Measurements from ENCODE around the gene GFPT2.
A peak's percentile ranks its signal among the peaks of the same experiment; 100 is the strongest.

GFPT2 gene

GRCh38 chr5:180326989-180327565 is 26.1 kb downstream of the GFPT2 start:
- Histone ChIP-seq H3K36me3 (ENCODE audit: control insufficient read depth in 1 of 2, insufficient read depth in 2 of 2, low read depth in 1 of 2, low read length in 2 of 2) (peaks cover 28 to 80% of the 10 kb centered on the region in 2 experiments), H2BK12ac (ENCODE audit: low read length in 2 of 2) (no peak overlapping the region), H3K9ac (ENCODE audit: low read length) (no peak overlapping the region), H3K4me1 (ENCODE audit: control insufficient read depth, insufficient read depth, low read depth, low read length) (peaks cover 45% of the 10 kb centered on the region), H2BK15ac (ENCODE audit: low read depth, poor library complexity, severe bottlenecking) (no peak overlapping the region), H3K14ac (ENCODE audit: low read length in 2 of 2) (no peak overlapping the region), H3K23ac (ENCODE audit: low read length in 2 of 2) (peak overlapping the region in 1 of 2 experiments; percentile 15), H2BK5ac (ENCODE audit: low read depth, low read length, poor library complexity, severe bottlenecking) (no peak overlapping the region), H3K9me3 (ENCODE audit: control insufficient read depth, low read length) (no peaks in the 10 kb centered on the region), H3K27ac (ENCODE audit: low read length, poor library complexity, severe bottlenecking) (no peak overlapping the region), H3K4me3 (ENCODE audit: insufficient read depth in 1 of 2, low read depth in 1 of 2, low read length in 2 of 2) (peak overlapping the region in 1 of 2 experiments; percentile 29), H2BK120ac (ENCODE audit: low read depth, low read length) (no peak overlapping the region), H3K4ac (ENCODE audit: low read depth in 1 of 2, low read length in 2 of 2) (no peak overlapping the region), H4K8ac (ENCODE audit: low read length) (peak overlapping the region; percentile 79), H2AFZ (ENCODE audit: low read depth, low read length) (no peak overlapping the region), H3K27me3 (ENCODE audit: control insufficient read depth in 1 of 2, insufficient read depth in 1 of 2, low read length in 2 of 2) (no peaks in the 10 kb centered on the region), H3K4me2 (ENCODE audit: low read length, poor library complexity, severe bottlenecking) (peak overlapping the region; percentile 4), H3K79me1 (replicated peaks; ENCODE audit: low read length, poor library complexity, severe bottlenecking) (peaks cover 10% of the 10 kb centered on the region), H2AK5ac (ENCODE audit: low read length, severe bottlenecking) (peak overlapping the region; percentile 72), H3K18ac (ENCODE audit: low read depth in 1 of 2, low read length in 2 of 2) (no peak overlapping the region), H4K91ac (ENCODE audit: low read length) (peak overlapping the region; percentile 36)
- no peak for DNase-seq
- 95% methylated on average over 10 of the region's 10 CpGs for WGBS

- no peak overlapping the region for H3K4ac ChIP-seq (ENCODE audit: low read depth in 1 of 2, low read length in 2 of 2)
- no peak overlapping the region for H2AFZ ChIP-seq (ENCODE audit: low read depth, low read length)
- H2BK120ac ChIP-seq (ENCODE audit: low read depth, low read length), result no peak overlapping the region
- no peak overlapping the region for H4K8ac ChIP-seq (ENCODE audit: low read length)
- WGBS, result 94% methylated on average over 8 of the region's 8 CpGs
- no peak overlapping the region for H2BK5ac ChIP-seq (ENCODE audit: low read depth, low read length, poor library complexity, severe bottlenecking)
- H4K91ac ChIP-seq (ENCODE audit: low read length), result no peak overlapping the region
- no peak overlapping the region for H3K4me2 ChIP-seq (ENCODE audit: low read length, poor library complexity, severe bottlenecking)
- no peaks in the 10 kb centered on the region for H3K9me3 ChIP-seq (ENCODE audit: control insufficient read depth, low read length)
- H3K79me1 ChIP-seq (replicated peaks; ENCODE audit: low read length, poor library complexity, severe bottlenecking), result peaks cover 11% of the 10 kb centered on the region
- H2BK12ac ChIP-seq (ENCODE audit: low read length in 2 of 2), result no peak overlapping the region
- no peaks in the 10 kb centered on the region for H3K27me3 ChIP-seq (ENCODE audit: control insufficient read depth in 1 of 2, insufficient read depth in 1 of 2, low read length in 2 of 2)
- peaks cover 31% of the 10 kb centered on the region for H3K4me1 ChIP-seq (ENCODE audit: control insufficient read depth, insufficient read depth, low read depth, low read length)
- no peak for DNase-seq
- no peak overlapping the region for H3K23ac ChIP-seq (ENCODE audit: low read length in 2 of 2)
- peak overlapping the region; percentile 27 for H3K27ac ChIP-seq (ENCODE audit: low read length, poor library complexity, severe bottlenecking)
- no peak overlapping the region for H3K14ac ChIP-seq (ENCODE audit: low read length in 2 of 2)
- H3K36me3 ChIP-seq (ENCODE audit: control insufficient read depth in 1 of 2, insufficient read depth in 2 of 2, low read depth in 1 of 2, low read length in 2 of 2), result peaks cover 30 to 95% of the 10 kb centered on the region in 2 experiments
- H3K18ac ChIP-seq (ENCODE audit: low read depth in 1 of 2, low read length in 2 of 2), result no peak overlapping the region
- no peak overlapping the region for H2BK15ac ChIP-seq (ENCODE audit: low read depth, poor library complexity, severe bottlenecking)
- no peak overlapping the region for H3K9ac ChIP-seq (ENCODE audit: low read length)
- no peak overlapping the region for H2AK5ac ChIP-seq (ENCODE audit: low read length, severe bottlenecking)
- H3K4me3 ChIP-seq (ENCODE audit: insufficient read depth in 1 of 2, low read depth in 1 of 2, low read length in 2 of 2), result no peak overlapping the region
These were observed 28.6 kb downstream of the GFPT2 start for GRCh38 chr5:180324601-180324950.

GRCh38 chr5:180323941-180324600 is 29.1 kb downstream of the GFPT2 start:
- no peaks in the 10 kb centered on the region for H3K9me3 ChIP-seq (ENCODE audit: control insufficient read depth, low read length)
- peak overlapping the region; percentile 57 for H3K27ac ChIP-seq (ENCODE audit: low read length, poor library complexity, severe bottlenecking)
- no peak overlapping the region for H2BK15ac ChIP-seq (ENCODE audit: low read depth, poor library complexity, severe bottlenecking)
- no peak overlapping the region for H3K18ac ChIP-seq (ENCODE audit: low read depth in 1 of 2, low read length in 2 of 2)
- H4K8ac ChIP-seq (ENCODE audit: low read length), result no peak overlapping the region
- H3K14ac ChIP-seq (ENCODE audit: low read length in 2 of 2), result no peak overlapping the region
- 83% methylated on average over 11 of the region's 11 CpGs for whole genome bisulfite sequencing
- no peak overlapping the region for H3K4ac ChIP-seq (ENCODE audit: low read depth in 1 of 2, low read length in 2 of 2)
- H2BK12ac ChIP-seq (ENCODE audit: low read length in 2 of 2), result no peak overlapping the region
- peaks cover 30% of the 10 kb centered on the region for H3K4me1 ChIP-seq (ENCODE audit: control insufficient read depth, insufficient read depth, low read depth, low read length)
- H2BK5ac ChIP-seq (ENCODE audit: low read depth, low read length, poor library complexity, severe bottlenecking), result no peak overlapping the region
- no peak overlapping the region for H3K9ac ChIP-seq (ENCODE audit: low read length)
- H4K91ac ChIP-seq (ENCODE audit: low read length), result no peak overlapping the region
- H2BK120ac ChIP-seq (ENCODE audit: low read depth, low read length), result no peak overlapping the region
- peaks cover 9% of the 10 kb centered on the region for H3K79me1 ChIP-seq (replicated peaks; ENCODE audit: low read length, poor library complexity, severe bottlenecking)
- H3K4me3 ChIP-seq (ENCODE audit: insufficient read depth in 1 of 2, low read depth in 1 of 2, low read length in 2 of 2), result no peak overlapping the region
- H3K27me3 ChIP-seq (ENCODE audit: control insufficient read depth in 1 of 2, insufficient read depth in 1 of 2, low read length in 2 of 2), result no peaks in the 10 kb centered on the region
- H3K23ac ChIP-seq (ENCODE audit: low read length in 2 of 2), result no peak overlapping the region
- H2AFZ ChIP-seq (ENCODE audit: low read depth, low read length), result no peak overlapping the region
- H3K4me2 ChIP-seq (ENCODE audit: low read length, poor library complexity, severe bottlenecking), result no peak overlapping the region
- H2AK5ac ChIP-seq (ENCODE audit: low read length, severe bottlenecking), result no peak overlapping the region
- DNase-seq, result peak; percentile 45
- peaks cover 29 to 95% of the 10 kb centered on the region in 2 experiments for H3K36me3 ChIP-seq (ENCODE audit: control insufficient read depth in 1 of 2, insufficient read depth in 2 of 2, low read depth in 1 of 2, low read length in 2 of 2)

- Histone ChIP-seq H3K18ac (ENCODE audit: low read depth in 1 of 2, low read length in 2 of 2) (no peak overlapping the region), H2BK120ac (ENCODE audit: low read depth, low read length) (no peak overlapping the region), H2AK5ac (ENCODE audit: low read length, severe bottlenecking) (no peak overlapping the region), H3K14ac (ENCODE audit: low read length in 2 of 2) (no peak overlapping the region), H3K23ac (ENCODE audit: low read length in 2 of 2) (no peak overlapping the region), H3K4ac (ENCODE audit: low read depth in 1 of 2, low read length in 2 of 2) (no peak overlapping the region), H3K36me3 (ENCODE audit: control insufficient read depth in 1 of 2, insufficient read depth in 2 of 2, low read depth in 1 of 2, low read length in 2 of 2) (peaks cover 34 to 95% of the 10 kb centered on the region in 2 experiments), H3K79me1 (replicated peaks; ENCODE audit: low read length, poor library complexity, severe bottlenecking) (peaks cover 8% of the 10 kb centered on the region), H3K9ac (ENCODE audit: low read length) (no peak overlapping the region), H2BK15ac (ENCODE audit: low read depth, poor library complexity, severe bottlenecking) (no peak overlapping the region), H4K91ac (ENCODE audit: low read length) (no peak overlapping the region), H3K27ac (ENCODE audit: low read length, poor library complexity, severe bottlenecking) (no peak overlapping the region), H2BK12ac (ENCODE audit: low read length in 2 of 2) (no peak overlapping the region), H4K8ac (ENCODE audit: low read length) (peak overlapping the region; percentile 23), H2BK5ac (ENCODE audit: low read depth, low read length, poor library complexity, severe bottlenecking) (no peak overlapping the region), H3K27me3 (ENCODE audit: control insufficient read depth in 1 of 2, insufficient read depth in 1 of 2, low read length in 2 of 2) (no peaks in the 10 kb centered on the region), H3K4me1 (ENCODE audit: control insufficient read depth, insufficient read depth, low read depth, low read length) (peaks cover 26% of the 10 kb centered on the region), H3K4me2 (ENCODE audit: low read length, poor library complexity, severe bottlenecking) (no peak overlapping the region), H3K9me3 (ENCODE audit: control insufficient read depth, low read length) (no peaks in the 10 kb centered on the region), H3K4me3 (ENCODE audit: insufficient read depth in 1 of 2, low read depth in 1 of 2, low read length in 2 of 2) (no peak overlapping the region), H2AFZ (ENCODE audit: low read depth, low read length) (no peak overlapping the region)
- WGBS, result 97% methylated on average over 14 of the region's 14 CpGs
- no peak for DNase-seq
These were observed 30.0 kb downstream of the GFPT2 start for GRCh38 chr5:180323160-180323559.

Measured in mesenchymal stem cell (in vitro differentiated cells and primary cell).